ENCODE data around the gene TPCN2.
A peak's percentile ranks its signal among the peaks of the same experiment; 100 is the strongest.

TPCN2 gene

GRCh38 chr11:69011624-69012091 lies 37.1 kb upstream of the TPCN2 start:
- no peak for TF ChIP-seq CTCF (IDR thresholded peaks at IDR 0.05; ENCODE audit: low read depth, low read length)
- DNase-seq (ENCODE audit: extremely low read depth, low read depth): no peak

- no peak for DNase-seq (ENCODE audit: extremely low read depth, low read depth)
- no peak for TF ChIP-seq CTCF (IDR thresholded peaks at IDR 0.05; ENCODE audit: low read depth, low read length)
Observed at GRCh38 chr11:69012092-69013008, 36.4 kb upstream of the TPCN2 start.

- peak; percentile 81 for TF ChIP-seq CTCF (IDR thresholded peaks at IDR 0.05; ENCODE audit: low read depth, low read length)
- peak; percentile 76 for DNase-seq (ENCODE audit: extremely low read depth, low read depth)
Observed at GRCh38 chr11:69013009-69013951, 35.5 kb upstream of the TPCN2 start, which contains the start of gene MRGPRF. Gene MRGPRF, minus strand, starts transcription at chr11:69013246. Its CDS starts 3,345 bp downstream, at chr11:69009901.

GRCh38 chr11:69014084-69014851 lies 34.5 kb upstream of the TPCN2 start:
- no peak for DNase-seq (ENCODE audit: extremely low read depth, low read depth)
- TF ChIP-seq CTCF (IDR thresholded peaks at IDR 0.05; ENCODE audit: low read depth, low read length): no peak

- DNase-seq (ENCODE audit: extremely low read depth, low read depth): no peak
- TF ChIP-seq CTCF (IDR thresholded peaks at IDR 0.05; ENCODE audit: low read depth, low read length): no peak
Observed at GRCh38 chr11:69014898-69015549, 33.7 kb upstream of the TPCN2 start.

GRCh38 chr11:69017951-69018350 lies 30.8 kb upstream of the TPCN2 start:
- TF ChIP-seq CTCF (IDR thresholded peaks at IDR 0.05; ENCODE audit: low read depth, low read length): no peak
- DNase-seq (ENCODE audit: extremely low read depth, low read depth): no peak

Measured in AG09319 (cell line).